ENCODE results near the gene MSH4.

MSH4 gene

DNA sequence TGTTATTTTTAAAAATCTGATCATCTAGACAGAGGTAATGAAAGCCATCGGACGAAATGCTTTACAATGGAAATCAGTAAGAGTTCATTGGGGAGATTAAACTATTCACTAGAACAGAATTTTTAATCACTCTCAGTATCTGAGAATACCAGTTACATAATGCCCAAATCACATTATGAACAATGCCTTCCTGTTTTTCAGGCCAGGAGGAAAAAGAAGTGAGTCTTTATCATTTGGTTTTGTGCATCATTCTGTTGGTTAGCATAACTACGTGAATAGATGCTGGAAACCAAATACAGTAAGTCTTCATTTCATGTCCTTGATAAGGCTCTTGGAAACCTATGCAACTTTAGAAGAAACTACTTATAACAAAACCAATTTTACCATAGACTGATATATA, 153.5 kb downstream of the MSH4 start:
- no peak for DNase-seq

DNA sequence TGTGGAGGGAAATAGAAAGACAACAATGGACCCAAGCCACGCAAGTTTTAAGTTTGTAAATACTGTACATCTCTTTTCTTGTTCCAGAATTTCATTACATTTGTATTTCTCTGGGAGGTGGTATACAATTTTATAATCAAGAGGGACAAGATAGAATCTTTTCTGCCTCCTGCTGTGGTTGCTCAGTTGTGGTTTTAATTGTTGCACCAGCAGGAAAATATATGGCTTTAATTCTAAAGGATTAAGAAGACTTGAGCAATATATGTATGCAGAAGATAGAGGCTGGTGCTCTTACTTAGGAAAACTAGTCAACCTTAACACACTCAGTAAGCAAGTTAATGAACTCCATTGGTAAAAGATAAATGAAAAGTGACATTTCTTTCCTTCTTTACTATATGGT, 155.3 kb downstream of the MSH4 start:
- DNase-seq: no peak

DNA sequence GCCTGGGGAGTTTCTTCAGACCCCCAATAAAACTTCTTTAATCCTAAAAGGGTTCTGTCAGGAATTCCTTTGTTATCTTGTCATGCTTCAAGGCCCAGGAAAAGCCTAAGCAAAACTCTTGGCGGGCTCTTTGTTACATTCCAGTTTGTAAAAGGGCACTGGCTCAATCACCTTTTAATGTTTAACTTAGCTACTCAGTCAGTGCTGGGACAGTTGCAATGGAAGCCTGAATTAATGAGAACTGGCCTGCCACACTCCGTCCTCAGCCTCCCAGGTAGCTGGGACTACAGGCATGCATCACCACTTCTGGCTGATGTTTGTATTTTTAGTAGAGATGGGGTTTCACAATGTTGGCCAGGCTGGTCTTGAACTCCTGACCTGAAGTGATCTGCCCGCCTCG, 156.8 kb downstream of the MSH4 start:
- no peak for DNase-seq

DNA sequence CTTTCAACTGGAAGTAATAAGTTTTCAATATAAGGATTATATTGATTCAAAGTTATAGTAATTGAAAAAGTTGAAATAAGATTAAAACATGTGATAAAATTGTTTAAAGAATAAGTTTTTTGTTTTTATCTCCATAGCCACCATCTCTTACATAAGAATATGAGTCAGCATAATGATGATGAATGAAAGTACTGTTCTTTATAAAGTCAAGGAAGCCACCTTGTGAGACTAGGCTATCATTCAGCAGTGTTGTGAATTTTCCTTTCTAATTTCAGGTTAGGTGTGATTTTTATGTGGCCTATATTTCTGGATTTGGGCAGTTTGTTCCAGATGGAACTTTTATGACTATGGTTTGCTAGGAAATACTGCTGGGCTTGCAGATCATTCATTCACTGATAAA, 157.9 kb downstream of the MSH4 start:
- DNase-seq: no peak

Data from activated CD4-positive, CD25-positive, alpha-beta regulatory T cell (primary cell).